ENCODE data around the gene LARP1B. TPM values are rescaled to one million over a fixed set of nuclear protein-coding genes. Genes with fewer than 3 reads are reported as not detected.
A peak's percentile ranks its signal among the peaks of the same experiment; 100 is the strongest.

LARP1B gene
- total and polyA plus RNA-seq, 9 of the 15 experiments (the other 6 are each of a cell fraction or from before 2014, with no cell fraction given), result 19.2 to 59.7 (median 37.9) TPM

DNA sequence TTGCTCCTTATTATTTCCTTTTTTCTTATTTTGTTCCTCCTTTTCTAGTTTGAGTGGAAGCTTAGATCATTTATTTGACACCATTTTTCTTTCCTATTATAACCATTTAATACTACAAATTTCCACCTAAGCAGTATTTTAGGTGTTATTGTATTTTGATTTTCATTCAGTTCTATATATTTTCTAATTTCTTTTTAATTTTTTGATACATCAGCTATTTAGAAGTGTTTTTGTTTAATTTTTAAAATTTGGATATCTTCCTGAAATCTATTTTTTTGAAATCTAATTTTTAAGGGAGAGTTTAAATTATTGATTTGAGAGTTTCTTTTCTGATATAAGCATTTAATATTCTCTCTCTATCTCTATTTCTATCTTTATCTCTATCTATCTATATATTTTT is 108.1 kb downstream of the LARP1B start:
- ATAC-seq (no peak), FAIRE-seq (no peak), DNase-seq (ENCODE audit: extremely low read depth in 1 of 4, low spot score in 3 of 4) (no peak)
- H3K9me3 ChIP-seq (replicated peaks; ENCODE audit: control insufficient read depth, insufficient read depth, low read depth, low read length), result no peaks in the 10 kb centered on the region
- no peaks in the 10 kb centered on the region for H3K27me3 ChIP-seq (ENCODE audit: control insufficient read depth in 2 of 2, insufficient read depth in 2 of 2, low read length in 2 of 2)
- no peaks in the 10 kb centered on the region for H3K9me1 ChIP-seq (ENCODE audit: control insufficient read depth, insufficient read depth, low read length)
- ChIA-PET POLR2A (no interaction called here), CTCF (ENCODE audit: low intra/inter-chr PET ratio) (no interaction called here)
- H4K20me1 ChIP-seq (replicated peaks; ENCODE audit: control insufficient read depth, insufficient read depth, low read length), result no peaks in the 10 kb centered on the region
- intact Hi-C loops (cut with micrococcal nuclease), result no loop called here
- peak; percentile 90 for TF ChIP-seq ZNF316 (IDR thresholded peaks at IDR 0.05)
- peak; percentile 79 for TF ChIP-seq C11orf30 (IDR thresholded peaks at IDR 0.05; ENCODE audit: low read depth)
- TF ChIP-seq MECOM (CRISPR knock-in tag; IDR thresholded peaks at IDR 0.05), result no peak
- no peaks in the 10 kb centered on the region for H3K4me1 ChIP-seq (replicated peaks in 1 of 2; ENCODE audit: control insufficient read depth in 2 of 2, insufficient read depth in 2 of 2, low read length in 2 of 2)
- no peak overlapping the region for H3K4me2 ChIP-seq (ENCODE audit: insufficient read depth, low read length)
- H2AFZ ChIP-seq (ENCODE audit: low read depth, low read length), result no peak overlapping the region
- no peak overlapping the region for H3K27ac ChIP-seq (ENCODE audit: extremely low read depth, low read depth, low read length)
- no TSS peak for BruUV-seq (replicated peaks)
- in situ Hi-C loops (cut with MboI), result no loop called here
- H3K36me3 ChIP-seq (ENCODE audit: control insufficient read depth, insufficient read depth, low read length), result no peaks in the 10 kb centered on the region
- H3K79me2 ChIP-seq (ENCODE audit: control insufficient read depth, insufficient read depth, low read length), result no peaks in the 10 kb centered on the region
- no peak overlapping the region for H3K4me3 ChIP-seq
- no peak overlapping the region for H3K9ac ChIP-seq (ENCODE audit: insufficient read depth in 1 of 2, low read depth in 2 of 2, low read length in 2 of 2)

DNA sequence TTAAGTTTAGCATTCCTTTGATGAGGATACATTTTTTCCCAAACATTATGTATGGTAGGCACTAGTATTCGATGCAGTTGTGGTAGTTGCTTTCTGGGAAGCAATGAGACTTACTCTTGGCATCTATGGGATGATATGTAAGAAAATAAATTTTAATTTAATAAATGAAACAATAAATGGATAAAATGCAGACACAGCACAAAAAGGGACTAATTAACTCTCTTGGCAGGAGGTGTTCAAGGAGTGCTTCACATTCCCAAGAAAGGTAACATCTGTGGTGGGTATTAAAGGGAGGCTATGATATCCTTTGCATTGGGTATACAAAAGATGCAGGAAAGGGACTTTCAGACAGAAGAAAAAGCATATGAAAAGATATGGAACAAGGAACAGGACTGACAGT is 115.5 kb downstream of the LARP1B start:
- Histone ChIP-seq H3K27ac (ENCODE audit: extremely low read depth, low read depth, low read length) (peak overlapping the region; percentile 33; the same call in 1 of the 3 replicates), H2AFZ (ENCODE audit: low read depth, low read length) (no peak overlapping the region), H3K9me3 (replicated peaks; ENCODE audit: control insufficient read depth, insufficient read depth, low read depth, low read length) (no peaks in the 10 kb centered on the region), H4K20me1 (replicated peaks; ENCODE audit: control insufficient read depth, insufficient read depth, low read length) (no peaks in the 10 kb centered on the region), H3K4me2 (ENCODE audit: insufficient read depth, low read length) (no peak overlapping the region), H3K9me1 (ENCODE audit: control insufficient read depth, insufficient read depth, low read length) (no peaks in the 10 kb centered on the region), H3K79me2 (ENCODE audit: control insufficient read depth, insufficient read depth, low read length) (no peaks in the 10 kb centered on the region), H3K4me3 (no peak overlapping the region), H3K4me1 (replicated peaks in 1 of 2; ENCODE audit: control insufficient read depth in 2 of 2, insufficient read depth in 2 of 2, low read length in 2 of 2) (peaks cover 0 to 10% of the 10 kb centered on the region in 2 experiments; a peak in 3 of 5 replicates), H3K36me3 (ENCODE audit: control insufficient read depth, insufficient read depth, low read length) (peaks cover 9% of the 10 kb centered on the region; the same call in 2 of the 3 replicates), H3K27me3 (ENCODE audit: control insufficient read depth in 2 of 2, insufficient read depth in 2 of 2, low read length in 2 of 2) (no peaks in the 10 kb centered on the region), H3K9ac (ENCODE audit: insufficient read depth in 1 of 2, low read depth in 2 of 2, low read length in 2 of 2) (no peak overlapping the region)
- ATAC-seq, result no peak
- DNase-seq (ENCODE audit: extremely low read depth in 1 of 4, low spot score in 3 of 4), result no peak
- no peak for FAIRE-seq
- WGBS (ENCODE audit: insufficient coverage, low coverage, missing lambda C conversion rate), result 88% methylated on average over 1 of the region's 1 CpG
- intact Hi-C loops (cut with micrococcal nuclease) (no loop called here), in situ Hi-C loops (cut with MboI) (loop anchor here (25.0 kb wide), 1 partner anchor 686 kb away; no protein-coding TSS in a partner anchor)
- POLR2A ChIA-PET, result no interaction called here
- CTCF ChIA-PET (ENCODE audit: low intra/inter-chr PET ratio), result no interaction called here
- no TSS peak for BruUV-seq (replicated peaks)
- TF ChIP-seq PTTG1 (tag; IDR thresholded peaks at IDR 0.05; ENCODE audit: low read depth) (no peak), NFXL1 (CRISPR knock-in tag; IDR thresholded peaks at IDR 0.05) (no peak), NCOA2 (IDR thresholded peaks at IDR 0.05; ENCODE audit: partially characterized antibody in 2 of 2) (no peak), MAFF (IDR thresholded peaks at IDR 0.05; ENCODE audit: low read length) (0 out of 2 replicates have a peak, but pooled peaks have one; percentile 21), MAFK (IDR thresholded peaks at IDR 0.05; ENCODE audit: low read length) (peak; percentile 27; the same call in 1 of the 2 replicates), NR3C1 (CRISPR knock-in tag; IDR thresholded peaks at IDR 0.05) (no peak), HDAC8 (tag; IDR thresholded peaks at IDR 0.05) (no peak), ZNF140 (CRISPR knock-in tag; IDR thresholded peaks at IDR 0.05) (no peak), C11orf30 (IDR thresholded peaks at IDR 0.05; ENCODE audit: low read depth) (peak; percentile 73), ZNF316 (IDR thresholded peaks at IDR 0.05) (peak; percentile 84)
- TF ChIP-seq, protein P1, sequence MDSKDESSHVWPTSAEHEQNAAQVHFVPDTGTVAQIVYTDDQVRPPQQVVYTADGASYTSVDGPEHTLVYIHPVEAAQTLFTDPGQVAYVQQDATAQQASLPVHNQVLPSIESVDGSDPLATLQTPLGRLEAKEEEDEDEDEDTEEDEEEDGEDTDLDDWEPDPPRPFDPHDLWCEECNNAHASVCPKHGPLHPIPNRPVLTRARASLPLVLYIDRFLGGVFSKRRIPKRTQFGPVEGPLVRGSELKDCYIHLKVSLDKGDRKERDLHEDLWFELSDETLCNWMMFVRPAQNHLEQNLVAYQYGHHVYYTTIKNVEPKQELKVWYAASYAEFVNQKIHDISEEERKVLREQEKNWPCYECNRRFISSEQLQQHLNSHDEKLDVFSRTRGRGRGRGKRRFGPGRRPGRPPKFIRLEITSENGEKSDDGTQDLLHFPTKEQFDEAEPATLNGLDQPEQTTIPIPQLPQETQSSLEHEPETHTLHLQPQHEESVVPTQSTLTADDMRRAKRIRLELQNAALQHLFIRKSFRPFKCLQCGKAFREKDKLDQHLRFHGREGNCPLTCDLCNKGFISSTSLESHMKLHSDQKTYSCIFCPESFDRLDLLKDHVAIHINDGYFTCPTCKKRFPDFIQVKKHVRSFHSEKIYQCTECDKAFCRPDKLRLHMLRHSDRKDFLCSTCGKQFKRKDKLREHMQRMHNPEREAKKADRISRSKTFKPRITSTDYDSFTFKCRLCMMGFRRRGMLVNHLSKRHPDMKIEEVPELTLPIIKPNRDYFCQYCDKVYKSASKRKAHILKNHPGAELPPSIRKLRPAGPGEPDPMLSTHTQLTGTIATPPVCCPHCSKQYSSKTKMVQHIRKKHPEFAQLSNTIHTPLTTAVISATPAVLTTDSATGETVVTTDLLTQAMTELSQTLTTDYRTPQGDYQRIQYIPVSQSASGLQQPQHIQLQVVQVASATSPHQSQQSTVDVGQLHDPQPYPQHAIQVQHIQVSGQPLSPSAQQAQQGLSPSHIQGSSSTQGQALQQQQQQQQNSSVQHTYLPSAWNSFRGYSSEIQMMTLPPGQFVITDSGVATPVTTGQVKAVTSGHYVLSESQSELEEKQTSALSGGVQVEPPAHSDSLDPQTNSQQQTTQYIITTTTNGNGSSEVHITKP (IDR thresholded peaks at IDR 0.05; ENCODE audit: partially characterized antibody), result no peak
